Endothelial cell of umbilical vein (primary cell): ENCODE measurements around the gene HOXC5. TPM values are rescaled to one million over a fixed set of nuclear protein-coding genes. Genes with fewer than 3 reads are reported as not detected.
A peak's percentile ranks its signal among the peaks of the same experiment; 100 is the strongest.

Source experiments
- BruUV-seq: library from RNA; stranded (reverse); fragments of 400-500 nt; replicated peaks from 2 replicates; lab custom pipeline; 2021; lab: Mats Ljungman, UMichigan
- CTCF ChIA-PET: fragments of 300-600, 350-600 bp; sonication (Branson Sonifier 250); formaldehyde crosslinking; loops from one replicate; lab custom pipeline; 2021; ENCODE audit warnings: antibody characterized with exemption, inconsistent platforms; lab: Charles Lee
- POLR2A ChIA-PET: fragments of 300-600, 350-600 bp; sonication (Branson Sonifier 250); formaldehyde crosslinking; loops from one replicate; lab custom pipeline; 2021; ENCODE audit warnings: antibody characterized with exemption, inconsistent platforms; lab: Charles Lee
- DNase-seq: peaks from one replicate; pipeline ENCODE4 v3.0.0-alpha.2; 2011; ENCODE audit warnings: low read depth, low spot score
- FAIRE-seq: peaks from 2 replicates; lab custom pipeline; 2011; peaks lifted over from hg19 to GRCh38; lab: Jason Lieb, UNC
- H2AFZ ChIP-seq: 2 replicates; pipeline ENCODE4 v1.6.0; 2012; ENCODE audit warnings: low read depth, low read length, control low read depth, inconsistent platforms
- H3K27ac ChIP-seq: 2 replicates; pipeline ENCODE4 v1.5.1; 2011; ENCODE audit warnings: low read depth, mild to moderate bottlenecking, control low read depth, low read length, moderate library complexity; ENCODE audit not compliant: insufficient read depth
- H3K27me3 ChIP-seq, 2 experiments: 2 replicates each; pipeline versions ENCODE4 v1.6.0 to v1.6.1; 2011; ENCODE audit warnings: low read length in 2 of 2, mixed read lengths in 1 of 2; ENCODE audit not compliant: control insufficient read depth in 2 of 2, insufficient read depth in 2 of 2
- H3K36me3 ChIP-seq, 2 experiments: 2 replicates in 1 of 2; 3 replicates in 1 of 2; pipeline ENCODE4 v1.5.1; 2011; ENCODE audit warnings: low read length in 2 of 2, mild to moderate bottlenecking in 1 of 2, moderate library complexity in 1 of 2; ENCODE audit not compliant: control insufficient read depth in 2 of 2, insufficient read depth in 2 of 2; ENCODE audit errors: extremely low read depth in 1 of 2
- H3K4me1 ChIP-seq: 3 replicates; pipeline ENCODE4 v1.5.1; 2011; ENCODE audit warnings: mild to moderate bottlenecking, low read length; ENCODE audit not compliant: control insufficient read depth, insufficient read depth; ENCODE audit errors: extremely low read depth
- H3K4me2 ChIP-seq: 2 replicates; pipeline ENCODE4 v1.6.1; 2011; ENCODE audit warnings: low read length, control low read depth, mixed read lengths; ENCODE audit not compliant: insufficient read depth
- H3K4me3 ChIP-seq, 3 experiments: fragments of 200-600 bp in 1 of 3; sonication (generic), shearing (Covaris generic) in 1 of 3; replicated peaks in 1 of 3; 2 replicates each; pipeline ENCODE4 v1.5.1; 2011 to 2016; ENCODE audit warnings: control low read depth in 3 of 3, low read length in 3 of 3, mild to moderate bottlenecking in 2 of 3, inconsistent platforms in 1 of 3, low read depth in 1 of 3, moderate library complexity in 1 of 3; ENCODE audit not compliant: insufficient read depth in 1 of 3
- H3K79me2 ChIP-seq: 2 replicates; pipeline ENCODE4 v1.6.0; 2012; ENCODE audit warnings: low read length, inconsistent platforms; ENCODE audit not compliant: control insufficient read depth, insufficient read depth
- H3K9ac ChIP-seq: replicated peaks from 2 replicates; pipeline ENCODE3; 2011; ENCODE audit warnings: low read length, control low read depth; ENCODE audit not compliant: insufficient read depth; ENCODE audit errors: extremely low read depth
- H3K9me1 ChIP-seq: replicated peaks from 3 replicates; pipeline ENCODE4 v1.6.0; 2011; ENCODE audit warnings: mild to moderate bottlenecking, low read length; ENCODE audit not compliant: control insufficient read depth, insufficient read depth; ENCODE audit errors: extremely low read depth
- H3K9me3 ChIP-seq: replicated peaks from 2 replicates; pipeline ENCODE4 v1.5.1; 2012; ENCODE audit warnings: low read length, inconsistent platforms; ENCODE audit not compliant: control insufficient read depth, insufficient read depth
- H4K20me1 ChIP-seq: replicated peaks from 2 replicates; pipeline ENCODE3; 2011; ENCODE audit warnings: mild to moderate bottlenecking, low read length; ENCODE audit not compliant: control insufficient read depth, insufficient read depth; ENCODE audit errors: extremely low read depth
- CTCF ChIP-seq, 2 donors: IDR thresholded peaks; 1 replicate in 1 of 2; 2 replicates in 1 of 2; pipeline ENCODE4 v1.5.1; 2011; ENCODE audit warnings: low read length in 2 of 2, mild to moderate bottlenecking in 2 of 2, moderate library complexity in 2 of 2, control low read depth in 1 of 2, inconsistent platforms in 1 of 2, low read depth in 1 of 2; ENCODE audit not compliant: insufficient read depth in 1 of 2; ENCODE audit errors: extremely low read depth in 1 of 2
- EZH2 ChIP-seq: IDR thresholded peaks from 2 replicates; pipeline ENCODE4 v1.6.1; 2012; ENCODE audit warnings: borderline replicate concordance, low read depth, mild to moderate bottlenecking, moderate library complexity, low read length, inconsistent platforms; ENCODE audit not compliant: severe bottlenecking
- FOS ChIP-seq: IDR thresholded peaks from 2 replicates; pipeline ENCODE4 v1.6.1; 2011; ENCODE audit warnings: mild to moderate bottlenecking, low read length, moderate library complexity, borderline replicate concordance; ENCODE audit not compliant: insufficient read depth
- GATA2 ChIP-seq: IDR thresholded peaks from 2 replicates; pipeline ENCODE4 v1.7.0; 2011; ENCODE audit warnings: low read depth, mild to moderate bottlenecking, moderate library complexity, mixed read lengths, low read length; ENCODE audit not compliant: insufficient read length, insufficient read depth
- JUN ChIP-seq: IDR thresholded peaks from 2 replicates; pipeline ENCODE4 v1.6.1; 2011; ENCODE audit warnings: borderline replicate concordance, low read depth; ENCODE audit not compliant: insufficient read length, insufficient read depth
- MAX ChIP-seq: IDR thresholded peaks from 2 replicates; pipeline ENCODE4 v1.6.1; 2011; ENCODE audit not compliant: insufficient read depth, insufficient read length
- MYC ChIP-seq: IDR thresholded peaks from one replicate; pipeline ENCODE4 v1.6.1; 2011; ENCODE audit warnings: mild to moderate bottlenecking, low read depth, low read length
- POLR2A ChIP-seq: IDR thresholded peaks from 2 replicates; pipeline ENCODE4 v1.6.1; 2012; ENCODE audit warnings: low read depth, mild to moderate bottlenecking, control low read depth, low read length
- POLR2AphosphoS5 ChIP-seq: IDR thresholded peaks from 2 replicates; pipeline ENCODE4 v1.6.1; 2012; ENCODE audit warnings: low read depth, mild to moderate bottlenecking, control low read depth, low read length, moderate library complexity; ENCODE audit not compliant: insufficient read depth
- dilution Hi-C: fragments of 300-500 bp; cut with MboI; formaldehyde crosslinking; loops from one replicate; pipeline ENCODE4 v1.15.0; 2019; ENCODE audit warnings: low sequenced_read_pairs; ENCODE audit not compliant: extremely low pct_ligation_motif_present
- intact Hi-C: fragments of 100-400 bp; cut with micrococcal nuclease; formaldehyde crosslinking; loops from one replicate; pipeline ENCODE4 v1.10.0; 2022
- polyA plus RNA-seq, 4 experiments: library from polyadenylated mRNA; depleted of rRNA in 3 of 4; stranded (reverse) in 3 of 4; unstranded in 1 of 4; fragments of >200 nt; gene quantifications; 2 replicates each; pipeline versions ENCODE4 v1.2.1 to v1.2.3, GENCODE V29; 2011 to 2012; ENCODE audit warnings: missing spikeins in 1 of 4
- total RNA-seq: library from RNA; stranded (reverse); gene quantifications from 2 replicates; pipeline ENCODE4 v1.2.3, GENCODE V29; 2021

Gene HOXC5
- total and polyA plus RNA-seq, 2 donors (not counting 3 experiments of a cell fraction or from before 2014, with no cell fraction given): not detected

DNA sequence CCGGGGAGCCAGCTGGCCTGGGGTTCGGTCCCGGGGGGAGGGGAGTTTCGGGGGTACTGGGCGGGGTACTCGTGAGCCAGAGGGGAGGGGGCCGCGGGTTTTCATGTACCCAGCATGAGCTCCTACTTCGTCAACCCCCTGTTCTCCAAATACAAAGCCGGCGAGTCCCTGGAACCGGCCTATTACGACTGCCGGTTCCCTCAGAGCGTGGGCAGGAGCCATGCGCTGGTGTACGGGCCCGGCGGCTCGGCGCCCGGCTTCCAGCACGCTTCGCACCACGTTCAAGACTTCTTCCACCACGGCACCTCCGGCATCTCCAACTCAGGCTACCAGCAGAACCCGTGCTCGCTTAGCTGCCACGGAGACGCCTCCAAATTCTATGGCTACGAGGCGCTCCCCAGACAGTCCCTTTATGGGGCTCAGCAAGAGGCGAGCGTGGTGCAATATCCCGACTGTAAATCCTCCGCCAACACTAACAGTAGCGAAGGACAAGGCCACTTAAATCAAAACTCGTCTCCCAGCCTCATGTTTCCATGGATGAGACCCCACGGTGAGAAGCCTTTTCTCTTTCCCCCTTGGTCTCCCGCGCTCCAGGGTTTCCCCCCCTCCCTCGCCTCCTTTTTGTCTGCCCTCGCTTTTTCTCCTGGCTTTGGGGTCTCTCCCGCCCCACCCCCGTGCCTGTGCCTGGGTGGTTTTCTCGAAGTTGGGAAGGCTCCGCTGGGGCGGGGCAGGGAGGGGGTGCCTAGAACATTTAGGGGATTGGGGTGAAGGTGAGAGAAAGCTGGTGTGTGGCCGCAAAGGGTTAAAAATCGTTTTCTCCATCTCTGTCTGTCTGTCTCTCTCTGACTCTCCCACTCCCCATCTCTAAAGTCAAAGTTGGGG lies 23.4 kb upstream of the HOXC5 start:
- Histone ChIP-seq H3K4me2 (no peak overlapping the region), H4K20me1 (no peaks in the 10 kb centered on the region), H3K9ac (no peak overlapping the region), H3K4me1 (no peaks in the 10 kb centered on the region), H3K79me2 (no peaks in the 10 kb centered on the region), H3K9me3 (no peaks in the 10 kb centered on the region), H3K9me1 (no peaks in the 10 kb centered on the region), H2AFZ (no peak overlapping the region), H3K27ac (no peak overlapping the region), H3K4me3 (no peak overlapping the region), H3K36me3 (no peaks in the 10 kb centered on the region), H3K27me3 (peaks cover 82 to 90% of the 10 kb centered on the region in 2 experiments)
- FAIRE-seq (no peak), DNase-seq (no peak)
- BruUV-seq: no TSS peak
- ChIA-PET CTCF (interaction anchor here (0.7 to 17.0 kb wide), 8 partner anchors 9 to 207 kb away, joined by 3 to 616 read pairs (median 4); partner anchors contain the start of genes HOXC10, HOXC9 and SMUG1), POLR2A (interaction anchor here (0.7 kb wide), 1 partner anchor 191 kb away, joined by 3 read pairs; no protein-coding TSS in a partner anchor)
- dilution Hi-C loops (no loop called here), intact Hi-C loops (loop anchor here (10.0 kb wide), 1 partner anchor 355 kb away; the partner anchor contains the start of gene GPR84)
- no peak for TF ChIP-seq MYC
- no peak for TF ChIP-seq GATA2
- no peak for TF ChIP-seq MAX
- no peak for TF ChIP-seq JUN
- no peak for TF ChIP-seq FOS
- TF ChIP-seq EZH2: peak; percentile 99
- TF ChIP-seq POLR2A: no peak
- no peak for TF ChIP-seq CTCF (IDR thresholded peaks at IDR 0.05; ENCODE audit: extremely low read depth in 1 of 2, insufficient read depth in 1 of 2, low read depth in 1 of 2, low read length in 2 of 2)
- TF ChIP-seq POLR2AphosphoS5: no peak
